Esophagus muscularis mucosa (tissue), 4 donors: ENCODE data around the gene QARS1. TPM values are rescaled to one million over a fixed set of nuclear protein-coding genes. Genes with fewer than 3 reads are reported as not detected.

Source experiments
- DNase-seq: peaks from one replicate; pipeline ENCODE4 v3.0.0-alpha.2; 2017; ENCODE audit errors: extremely low spot score
- H3K27ac ChIP-seq, 4 donors: fragments of 200-600 bp; sonication (generic); replicated peaks in 1 of 4; 1 replicate in 3 of 4; 2 replicates in 1 of 4; pipeline ENCODE4 v1.5.1; 2016 to 2019; ENCODE audit warnings: mild to moderate bottlenecking in 1 of 4
- H3K27me3 ChIP-seq, 4 donors: fragments of 200-600 bp; sonication (generic); one replicate each; pipeline versions ENCODE4 v1.5.1 to v1.6.0; 2016 to 2019
- H3K36me3 ChIP-seq, 4 donors: fragments of 200-600 bp; sonication (generic); one replicate each; pipeline ENCODE4 v1.5.1; 2016 to 2019
- H3K4me1 ChIP-seq, 4 donors: fragments of 200-600 bp; sonication (generic); one replicate each; pipeline ENCODE4 v1.5.1; 2016 to 2019
- H3K4me3 ChIP-seq, 4 donors: fragments of 200-600 bp; sonication (generic); 1 replicate in 2 of 4; 2 replicates in 2 of 4; pipeline ENCODE4 v1.5.1; 2016 to 2019; ENCODE audit warnings: mild to moderate bottlenecking in 4 of 4, moderate library complexity in 1 of 4
- H3K9me3 ChIP-seq, 4 donors: fragments of 200-600 bp; sonication (generic); 1 replicate in 3 of 4; 2 replicates in 1 of 4; pipeline ENCODE4 v1.5.1; 2016 to 2019
- CTCF ChIP-seq, 3 experiments: fragments of 200-600 bp in 2 of 3; fragments of 450-650 bp in 1 of 3; sonication (generic) in 2 of 3; IDR thresholded peaks; one replicate each; pipeline ENCODE4 v1.5.1; 2017 to 2019; ENCODE audit warnings: antibody characterized with exemption in 3 of 3, mild to moderate bottlenecking in 2 of 3, moderate library complexity in 1 of 3
- EP300 ChIP-seq: sonication (generic); formaldehyde crosslinking; IDR thresholded peaks from one replicate; pipeline ENCODE4 v1.6.1; 2017; ENCODE audit warnings: antibody characterized with exemption
- POLR2A ChIP-seq: fragments of 450-650 bp; IDR thresholded peaks from one replicate; pipeline ENCODE4 v1.6.1; 2017; ENCODE audit warnings: antibody characterized with exemption, moderate library complexity, mild to moderate bottlenecking, low read depth
- POLR2AphosphoS5 ChIP-seq, 2 donors: sonication (generic); formaldehyde crosslinking; IDR thresholded peaks; one replicate each; pipeline ENCODE4 v1.6.1; 2017; ENCODE audit warnings: antibody characterized with exemption in 2 of 2
- WGBS: methylation state at CpG from one replicate; pipeline ENCODE4 v1.1.5; 2018; 5-methylcytosine and 5-hydroxymethylcytosine counted together
- intact Hi-C: fragments of 100-400 bp; cut with DNase I; formaldehyde crosslinking; loops from one replicate; pipeline ENCODE4 v1.15.1; 2023
- small RNA-seq, 3 donors: library from RNA; depleted of rRNA; stranded (forward); fragments of <200 nt; gene quantifications; one replicate each; pipeline ENCODE3, GENCODE V24; 2016
- total RNA-seq, 4 donors: library from RNA; depleted of rRNA; stranded (reverse); fragments of >200 nt; gene quantifications; one replicate each; pipeline versions ENCODE4 v1.1.0 to v1.2.1, GENCODE V29; 2016

The QARS1 gene
- total RNA-seq, 4 donors from 2014 or later, result 151 to 229 (median 197) TPM

GRCh38 chr3:49054344-49054862, 50.2 kb downstream of the QARS1 start:
- no peak for TF ChIP-seq EP300
- no peak for TF ChIP-seq POLR2A
- TF ChIP-seq POLR2AphosphoS5 (IDR thresholded peaks at IDR 0.05), result no peak
- TF ChIP-seq CTCF (IDR thresholded peaks at IDR 0.05), result no peak
- WGBS, result 97% methylated on average over 2 of the region's 2 CpGs
- Histone ChIP-seq H3K27ac (no peak overlapping the region), H3K4me3 (no peak overlapping the region), H3K27me3 (no peaks in the 10 kb centered on the region), H3K36me3 (peaks cover 26 to 84% (median 68%) of the 10 kb centered on the region in 4 donors), H3K9me3 (no peaks in the 10 kb centered on the region), H3K4me1 (peaks cover 0 to 9% (median 7%) of the 10 kb centered on the region in 4 donors)
- no peak for DNase-seq
- intact Hi-C loops, result no loop called here

- Histone ChIP-seq H3K27me3 (no peaks in the 10 kb centered on the region), H3K9me3 (no peaks in the 10 kb centered on the region), H3K4me1 (peaks cover 0 to 9% (median 7%) of the 10 kb centered on the region in 4 donors), H3K4me3 (no peak overlapping the region), H3K27ac (no peak overlapping the region), H3K36me3 (peaks cover 26 to 81% (median 69%) of the 10 kb centered on the region in 4 donors)
- intact Hi-C loops, result no loop called here
- WGBS, result 85% methylated on average over 1 of the region's 1 CpG
- DNase-seq, result no peak
- TF ChIP-seq POLR2AphosphoS5 (IDR thresholded peaks at IDR 0.05), result no peak
- TF ChIP-seq CTCF (IDR thresholded peaks at IDR 0.05), result no peak
- TF ChIP-seq POLR2A, result no peak
- TF ChIP-seq EP300, result no peak
Measured at GRCh38 chr3:49053543-49053942, 51.0 kb downstream of the QARS1 start.

Small RNAs within 50 kb of the gene (small RNA-seq; reads per million reads assigned to genes)
- 0 reads per million in 3 donors for gene RN7SL182P

Other genes starting within 250 kb of the QARS1 start
- gene SLC25A20, start 205.9 kb downstream of the QARS1 start, total RNA-seq, result 10 to 100 TPM; 13.3 to 34.6 (median 21.8) TPM
- 100 to 1,000 TPM in 1 of 4 donors, 10 to 100 TPM in 3; 78.9 to 109 (median 97.5) TPM for gene ARIH2, start 185.9 kb downstream of the QARS1 start, total RNA-seq
- gene P4HTM, start 114.5 kb downstream of the QARS1 start, total RNA-seq, result 10 to 100 TPM; 25.3 to 46.4 (median 35.2) TPM
- 100 to 1,000 TPM in 1 of 4 donors, 10 to 100 TPM in 3; 77.2 to 101 (median 89.0) TPM for gene WDR6, start 97.4 kb downstream of the QARS1 start, total RNA-seq
- gene DALRD3, start 86.2 kb downstream of the QARS1 start, total RNA-seq, result 10 to 100 TPM; 12.4 to 31.5 (median 20.1) TPM
- gene NDUFAF3, start 82.6 kb downstream of the QARS1 start, total RNA-seq, result 100 to 1,000 TPM in 3 of 4 donors, 10 to 100 TPM in 1; 90.9 to 142 (median 116) TPM
- gene IMPDH2, start 75.4 kb downstream of the QARS1 start, total RNA-seq, result 100 to 1,000 TPM in 3 of 4 donors, 10 to 100 TPM in 1; 71.0 to 174 (median 123) TPM
- gene QRICH1, start 10.7 kb downstream of the QARS1 start, total RNA-seq, result 100 to 1,000 TPM in 1 of 4 donors, 10 to 100 TPM in 3; 81.8 to 228 (median 91.2) TPM
- gene USP19, start 16.1 kb upstream of the QARS1 start, total RNA-seq, result 10 to 100 TPM; 57.5 to 64.4 (median 59.9) TPM
- 1,000 to 10,000 TPM in 1 of 4 donors, 100 to 1,000 TPM in 3; 609 to 1,229 (median 740) TPM for gene LAMB2, start 28.3 kb upstream of the QARS1 start, total RNA-seq
- 10 to 100 TPM; 19.9 to 25.6 (median 23.7) TPM for gene CCDC71, start 61.6 kb upstream of the QARS1 start, total RNA-seq
- 100 to 1,000 TPM in 1 of 4 donors, 10 to 100 TPM in 3; 78.6 to 190 (median 91.2) TPM for gene KLHDC8B, start 66.8 kb upstream of the QARS1 start, total RNA-seq
- 1 to 10 TPM; 3.1 to 8.7 (median 5.8) TPM for gene C3orf62, start 172.5 kb upstream of the QARS1 start, total RNA-seq
- gene USP4, start 235.3 kb upstream of the QARS1 start, total RNA-seq, result 10 to 100 TPM; 17.9 to 35.7 (median 24.3) TPM